ENCODE results near the gene ZBTB21. TPM values are rescaled to one million over a fixed set of nuclear protein-coding genes. Genes with fewer than 3 reads are reported as not detected.
A peak's percentile ranks its signal among the peaks of the same experiment; 100 is the strongest.

ZBTB21 gene
- polyA plus RNA-seq, 3 donors, result 4.7 to 7.2 (median 6.3) TPM

DNA sequence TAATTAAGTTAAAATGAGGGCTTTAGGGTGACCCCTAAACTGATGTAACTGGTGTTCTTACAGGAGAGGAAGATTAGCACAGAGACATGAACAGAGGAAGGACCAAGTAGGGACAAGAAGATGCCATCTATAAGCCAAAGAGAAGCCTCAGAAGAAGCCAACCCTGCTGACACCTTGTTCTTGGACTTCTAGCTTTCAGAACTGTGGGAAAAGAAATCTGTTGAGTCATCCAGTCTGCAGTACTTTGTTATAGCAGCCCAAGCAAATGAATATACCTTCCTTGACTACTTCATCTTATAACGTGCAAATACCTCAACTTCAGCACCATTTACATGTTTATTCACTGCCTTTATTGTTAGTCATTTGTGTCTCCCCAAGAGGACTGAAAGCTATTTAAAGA, 3.4 kb downstream of the ZBTB21 start:
- Histone ChIP-seq H3K4me3 (replicated peaks in 1 of 3; ENCODE audit: low read depth in 2 of 3, low read length in 3 of 3) (no peak overlapping the region), H3K9me3 (replicated peaks in 1 of 2; ENCODE audit: control insufficient read depth in 1 of 2, insufficient read depth in 1 of 2, low read length in 2 of 2) (no peaks in the 10 kb centered on the region), H4K20me1 (ENCODE audit: insufficient read depth, low read length) (peaks cover 52% of the 10 kb centered on the region), H3K27me3 (ENCODE audit: control insufficient read depth in 2 of 2, insufficient read depth in 2 of 2, low read length in 2 of 2) (peaks cover 6 to 13% of the 10 kb centered on the region in 2 donors), H3K4me2 (replicated peaks; ENCODE audit: extremely low read depth, low read length, poor library complexity, severe bottlenecking) (no peak overlapping the region), H3K79me2 (ENCODE audit: insufficient read depth, low read length) (peaks cover 10% of the 10 kb centered on the region), H2AFZ (ENCODE audit: insufficient read depth, low read depth, low read length, poor library complexity, severe bottlenecking) (no peak overlapping the region), H3K4me1 (ENCODE audit: control insufficient read depth in 1 of 2, insufficient read depth in 2 of 2, low read length in 2 of 2) (peaks cover 10 to 19% of the 10 kb centered on the region in 2 donors), H3K36me3 (replicated peaks in 1 of 2; ENCODE audit: control insufficient read depth in 1 of 2, insufficient read depth in 2 of 2, low read length in 2 of 2) (peaks cover 2 to 21% of the 10 kb centered on the region in 2 donors), H3K9ac (ENCODE audit: insufficient read depth, low read length, poor library complexity, severe bottlenecking) (no peak overlapping the region), H3K27ac (ENCODE audit: low read depth in 1 of 2, low read length in 2 of 2) (no peak overlapping the region)
- no CpG with 5 or more reads among the region's 1 CpG for WGBS (ENCODE audit: insufficient coverage)
- Mint-ChIP-seq H3K4me3 (no peak overlapping the region), H3K27ac (peak overlapping the region in 1 of 7 donors; percentile 19), H3K27me3 (ENCODE audit: low read depth in 3 of 3) (peaks cover 11 to 17% (median 14%) of the 10 kb centered on the region in 3 donors), H3K9me3 (peaks cover 0 to 3% (median 0%) of the 10 kb centered on the region in 7 donors), H3K4me1 (peaks cover 21% of the 10 kb centered on the region), H3K36me3 (peaks cover 22 to 24% of the 10 kb centered on the region in 2 donors)
- TF ChIP-seq, protein P1, sequence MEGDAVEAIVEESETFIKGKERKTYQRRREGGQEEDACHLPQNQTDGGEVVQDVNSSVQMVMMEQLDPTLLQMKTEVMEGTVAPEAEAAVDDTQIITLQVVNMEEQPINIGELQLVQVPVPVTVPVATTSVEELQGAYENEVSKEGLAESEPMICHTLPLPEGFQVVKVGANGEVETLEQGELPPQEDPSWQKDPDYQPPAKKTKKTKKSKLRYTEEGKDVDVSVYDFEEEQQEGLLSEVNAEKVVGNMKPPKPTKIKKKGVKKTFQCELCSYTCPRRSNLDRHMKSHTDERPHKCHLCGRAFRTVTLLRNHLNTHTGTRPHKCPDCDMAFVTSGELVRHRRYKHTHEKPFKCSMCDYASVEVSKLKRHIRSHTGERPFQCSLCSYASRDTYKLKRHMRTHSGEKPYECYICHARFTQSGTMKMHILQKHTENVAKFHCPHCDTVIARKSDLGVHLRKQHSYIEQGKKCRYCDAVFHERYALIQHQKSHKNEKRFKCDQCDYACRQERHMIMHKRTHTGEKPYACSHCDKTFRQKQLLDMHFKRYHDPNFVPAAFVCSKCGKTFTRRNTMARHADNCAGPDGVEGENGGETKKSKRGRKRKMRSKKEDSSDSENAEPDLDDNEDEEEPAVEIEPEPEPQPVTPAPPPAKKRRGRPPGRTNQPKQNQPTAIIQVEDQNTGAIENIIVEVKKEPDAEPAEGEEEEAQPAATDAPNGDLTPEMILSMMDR (IDR thresholded peaks at IDR 0.05), result no peak
- DNase-seq, result no peak
- intact Hi-C loops (cut with micrococcal nuclease), result loop anchor here in 1 of 2 donors (5.0 to 10.0 kb wide), 2 partner anchors 72 to 111 kb away; no protein-coding TSS in a partner anchor

DNA sequence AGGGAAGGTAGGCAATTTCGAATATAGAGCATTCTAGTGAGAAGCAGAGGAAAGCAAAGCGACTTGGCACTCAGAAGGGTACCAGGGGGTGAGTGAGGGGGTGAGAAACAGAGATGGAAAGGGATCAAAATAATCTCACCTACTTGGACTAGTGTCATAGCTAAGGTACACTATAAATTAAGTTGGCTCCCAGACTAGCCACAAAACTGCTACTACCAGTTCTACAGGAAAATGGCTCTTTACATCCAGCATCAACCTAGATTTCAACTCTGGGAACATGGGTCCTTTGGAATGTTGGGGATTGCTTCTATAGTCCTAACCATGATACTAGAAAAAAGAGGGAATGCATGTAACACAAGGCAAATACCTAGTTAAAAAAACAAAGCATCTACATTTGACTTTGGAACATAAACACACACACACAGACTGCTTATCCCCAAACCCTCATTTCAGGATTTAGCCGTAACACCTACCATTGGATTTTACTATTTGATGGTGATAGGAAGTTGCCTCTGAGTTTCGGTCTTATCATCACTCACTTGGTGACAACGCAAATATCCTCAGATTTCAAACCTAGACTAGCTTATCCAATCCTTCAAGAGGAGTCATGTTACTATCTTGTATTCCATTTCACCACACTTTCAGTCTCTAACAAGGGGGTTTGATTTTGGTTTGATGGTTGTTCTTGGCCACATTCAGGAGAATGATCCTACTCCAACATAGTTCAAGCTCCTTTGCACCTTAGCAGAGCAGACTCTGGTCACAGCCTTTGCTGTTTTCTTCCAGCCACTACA, 5.6 kb downstream of the ZBTB21 start:
- Mint-ChIP-seq H3K27me3 (ENCODE audit: low read depth in 3 of 3) (peaks cover 3 to 10% (median 6%) of the 10 kb centered on the region in 3 donors), H3K36me3 (peaks cover 38 to 39% of the 10 kb centered on the region in 2 donors), H3K4me3 (no peak overlapping the region), H3K9me3 (no peaks in the 10 kb centered on the region), H3K27ac (peak overlapping the region in 1 of 7 donors; percentile 3), H3K4me1 (peaks cover 14% of the 10 kb centered on the region)
- no peak overlapping the region for H2AFZ ChIP-seq (ENCODE audit: insufficient read depth, low read depth, low read length, poor library complexity, severe bottlenecking)
- H3K27ac ChIP-seq (ENCODE audit: low read depth in 1 of 2, low read length in 2 of 2), result no peak overlapping the region
- H3K4me1 ChIP-seq (ENCODE audit: control insufficient read depth in 1 of 2, insufficient read depth in 2 of 2, low read length in 2 of 2), result peaks cover 6 to 9% of the 10 kb centered on the region in 2 donors
- H4K20me1 ChIP-seq (ENCODE audit: insufficient read depth, low read length), result peaks cover 60% of the 10 kb centered on the region
- peaks cover 9 to 39% of the 10 kb centered on the region in 2 donors for H3K36me3 ChIP-seq (replicated peaks in 1 of 2; ENCODE audit: control insufficient read depth in 1 of 2, insufficient read depth in 2 of 2, low read length in 2 of 2)
- no peak overlapping the region for H3K4me3 ChIP-seq (replicated peaks in 1 of 3; ENCODE audit: low read depth in 2 of 3, low read length in 3 of 3)
- no peaks in the 10 kb centered on the region for H3K9me3 ChIP-seq (replicated peaks in 1 of 2; ENCODE audit: control insufficient read depth in 1 of 2, insufficient read depth in 1 of 2, low read length in 2 of 2)
- H3K9ac ChIP-seq (ENCODE audit: insufficient read depth, low read length, poor library complexity, severe bottlenecking), result no peak overlapping the region
- H3K4me2 ChIP-seq (replicated peaks; ENCODE audit: extremely low read depth, low read length, poor library complexity, severe bottlenecking), result no peak overlapping the region
- intact Hi-C loops (cut with micrococcal nuclease), result loop anchor here in 1 of 2 donors (5.0 to 10.0 kb wide), 2 partner anchors 70 to 113 kb away; no protein-coding TSS in a partner anchor
- no CpG with 5 or more reads among the region's 5 CpGs for WGBS (ENCODE audit: insufficient coverage)
- no peak for DNase-seq
- peaks cover 10% of the 10 kb centered on the region for H3K79me2 ChIP-seq (ENCODE audit: insufficient read depth, low read length)
- peaks cover 0 to 5% of the 10 kb centered on the region in 2 donors for H3K27me3 ChIP-seq (ENCODE audit: control insufficient read depth in 2 of 2, insufficient read depth in 2 of 2, low read length in 2 of 2)
- TF ChIP-seq, protein P1 (IDR thresholded peaks at IDR 0.05), result no peak

Measured in CD14-positive monocyte (primary cell).